ENCODE measurements around the gene IGSF10.
"Not testable (repeated sequence)": the region's sequence is repeated elsewhere in the genome, so short reads cannot be mapped to it uniquely, and the experiment has no call there.

Gene IGSF10, protein sequence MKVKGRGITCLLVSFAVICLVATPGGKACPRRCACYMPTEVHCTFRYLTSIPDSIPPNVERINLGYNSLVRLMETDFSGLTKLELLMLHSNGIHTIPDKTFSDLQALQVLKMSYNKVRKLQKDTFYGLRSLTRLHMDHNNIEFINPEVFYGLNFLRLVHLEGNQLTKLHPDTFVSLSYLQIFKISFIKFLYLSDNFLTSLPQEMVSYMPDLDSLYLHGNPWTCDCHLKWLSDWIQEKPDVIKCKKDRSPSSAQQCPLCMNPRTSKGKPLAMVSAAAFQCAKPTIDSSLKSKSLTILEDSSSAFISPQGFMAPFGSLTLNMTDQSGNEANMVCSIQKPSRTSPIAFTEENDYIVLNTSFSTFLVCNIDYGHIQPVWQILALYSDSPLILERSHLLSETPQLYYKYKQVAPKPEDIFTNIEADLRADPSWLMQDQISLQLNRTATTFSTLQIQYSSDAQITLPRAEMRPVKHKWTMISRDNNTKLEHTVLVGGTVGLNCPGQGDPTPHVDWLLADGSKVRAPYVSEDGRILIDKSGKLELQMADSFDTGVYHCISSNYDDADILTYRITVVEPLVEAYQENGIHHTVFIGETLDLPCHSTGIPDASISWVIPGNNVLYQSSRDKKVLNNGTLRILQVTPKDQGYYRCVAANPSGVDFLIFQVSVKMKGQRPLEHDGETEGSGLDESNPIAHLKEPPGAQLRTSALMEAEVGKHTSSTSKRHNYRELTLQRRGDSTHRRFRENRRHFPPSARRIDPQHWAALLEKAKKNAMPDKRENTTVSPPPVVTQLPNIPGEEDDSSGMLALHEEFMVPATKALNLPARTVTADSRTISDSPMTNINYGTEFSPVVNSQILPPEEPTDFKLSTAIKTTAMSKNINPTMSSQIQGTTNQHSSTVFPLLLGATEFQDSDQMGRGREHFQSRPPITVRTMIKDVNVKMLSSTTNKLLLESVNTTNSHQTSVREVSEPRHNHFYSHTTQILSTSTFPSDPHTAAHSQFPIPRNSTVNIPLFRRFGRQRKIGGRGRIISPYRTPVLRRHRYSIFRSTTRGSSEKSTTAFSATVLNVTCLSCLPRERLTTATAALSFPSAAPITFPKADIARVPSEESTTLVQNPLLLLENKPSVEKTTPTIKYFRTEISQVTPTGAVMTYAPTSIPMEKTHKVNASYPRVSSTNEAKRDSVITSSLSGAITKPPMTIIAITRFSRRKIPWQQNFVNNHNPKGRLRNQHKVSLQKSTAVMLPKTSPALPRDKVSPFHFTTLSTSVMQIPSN (N-terminal part only)

DNA sequence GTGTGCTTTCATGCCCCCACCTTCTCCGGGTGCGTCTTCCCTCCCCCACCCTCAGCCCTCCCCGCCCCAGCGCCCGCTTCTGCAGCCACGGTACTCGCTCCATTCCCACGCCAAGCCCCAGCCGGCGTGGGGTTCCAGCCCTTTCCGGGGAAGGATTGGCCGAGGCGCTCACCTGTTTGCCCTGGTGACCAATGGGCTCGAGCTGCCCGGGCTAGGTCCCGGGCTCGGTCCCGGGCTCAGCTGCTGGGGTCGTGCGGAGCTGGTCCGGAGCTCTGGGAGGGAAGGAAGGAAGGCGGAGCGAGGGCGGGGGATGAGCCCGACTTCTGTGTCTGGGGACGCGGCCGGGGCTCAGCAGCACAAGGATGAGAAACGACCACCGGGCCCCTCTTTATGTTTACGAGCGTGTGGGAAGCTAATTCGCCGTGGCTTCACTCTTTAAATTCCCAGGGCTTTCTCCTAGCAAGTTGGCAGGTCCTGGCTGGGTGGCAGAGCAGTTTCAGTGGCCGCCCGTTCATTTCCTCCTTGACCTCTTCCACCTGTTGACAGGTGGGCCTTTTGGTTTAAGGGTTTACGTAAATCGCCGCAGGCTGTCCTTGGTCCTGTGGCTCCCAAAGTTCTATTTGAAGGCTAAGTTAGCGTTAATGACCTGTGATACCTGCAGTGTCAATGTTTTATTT, at the start of gene IGSF10:
IGSF10 (minus strand) TSS at position 288 of the 677 bp plus-strand sequence. CDS start 2,352 bp downstream, outside the sequence.
- DNase-seq (ENCODE audit: low spot score), result peak; percentile 6

DNA sequence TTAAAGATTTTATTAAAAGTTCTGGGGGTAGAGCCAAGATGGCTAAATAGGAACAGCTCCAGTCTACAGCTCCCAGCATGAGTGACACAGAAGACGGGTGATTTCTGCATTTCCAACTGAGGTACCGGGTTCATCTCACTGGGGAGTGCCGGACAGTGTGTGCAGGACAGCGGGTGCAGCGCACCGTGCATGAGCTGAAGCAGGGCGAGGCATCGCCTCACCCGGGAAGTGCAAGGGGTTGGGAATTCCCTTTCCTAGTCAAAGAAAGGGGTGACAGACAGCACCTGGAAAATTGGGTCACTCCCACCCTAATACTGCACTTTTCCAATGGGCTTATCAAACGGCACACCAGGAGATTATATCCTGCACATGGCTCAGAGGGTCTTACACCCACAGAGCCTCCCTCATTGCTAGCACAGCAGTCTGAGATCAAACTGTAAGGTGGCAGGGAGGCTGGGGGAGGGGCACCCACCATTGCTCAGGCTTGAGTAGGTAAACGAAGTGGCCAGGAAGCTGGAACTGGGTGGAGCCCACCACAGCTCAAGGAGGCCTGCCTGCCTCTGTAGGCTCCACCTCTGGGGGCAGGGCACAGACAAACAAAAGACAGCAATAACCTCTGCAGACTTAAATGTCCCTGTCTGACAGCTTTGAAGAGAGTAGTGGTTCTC, 48.7 kb upstream of the IGSF10 start:
- not testable (repeated sequence) for DNase-seq (ENCODE audit: low spot score)

DNA sequence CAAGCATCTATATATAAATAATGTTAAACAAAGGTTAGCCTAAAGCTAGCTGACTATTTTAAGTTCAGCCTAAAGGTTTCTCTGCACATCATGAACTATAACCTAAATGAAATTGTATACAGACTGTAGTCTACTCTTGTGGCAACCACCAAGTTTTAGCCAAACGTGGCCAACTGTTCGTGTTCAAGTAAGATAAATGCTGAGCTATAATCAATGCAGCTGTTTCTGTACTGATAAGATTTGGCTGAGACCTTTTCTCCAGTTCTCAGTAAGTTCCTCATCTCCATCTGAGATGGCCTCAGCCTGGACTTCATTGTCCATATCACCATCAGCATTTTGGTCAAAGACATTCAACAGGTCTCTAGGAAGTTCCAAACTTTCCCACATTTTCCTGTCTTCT, 43.7 kb upstream of the IGSF10 start:
- no peak for DNase-seq (ENCODE audit: low spot score)

DNA sequence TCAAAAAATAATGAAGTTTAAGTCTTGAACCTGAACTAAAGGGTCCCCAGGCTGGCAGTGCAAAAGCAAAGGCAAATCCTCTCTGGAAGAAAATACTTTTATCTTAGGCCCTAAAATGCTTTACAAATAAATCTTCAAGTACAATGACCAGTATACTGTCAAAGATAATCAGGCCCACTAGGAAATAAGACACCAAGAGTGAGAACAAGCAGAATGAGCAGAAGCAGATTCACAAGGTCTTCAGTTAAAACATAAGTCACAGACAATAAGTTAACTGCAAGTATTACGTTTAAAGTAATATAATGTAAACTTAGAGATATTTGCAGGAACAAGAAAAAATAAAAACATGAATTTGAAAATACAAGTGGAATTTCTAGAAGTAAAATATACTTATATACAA, 42.2 kb upstream of the IGSF10 start:
- no peak for DNase-seq (ENCODE audit: low spot score)

DNA sequence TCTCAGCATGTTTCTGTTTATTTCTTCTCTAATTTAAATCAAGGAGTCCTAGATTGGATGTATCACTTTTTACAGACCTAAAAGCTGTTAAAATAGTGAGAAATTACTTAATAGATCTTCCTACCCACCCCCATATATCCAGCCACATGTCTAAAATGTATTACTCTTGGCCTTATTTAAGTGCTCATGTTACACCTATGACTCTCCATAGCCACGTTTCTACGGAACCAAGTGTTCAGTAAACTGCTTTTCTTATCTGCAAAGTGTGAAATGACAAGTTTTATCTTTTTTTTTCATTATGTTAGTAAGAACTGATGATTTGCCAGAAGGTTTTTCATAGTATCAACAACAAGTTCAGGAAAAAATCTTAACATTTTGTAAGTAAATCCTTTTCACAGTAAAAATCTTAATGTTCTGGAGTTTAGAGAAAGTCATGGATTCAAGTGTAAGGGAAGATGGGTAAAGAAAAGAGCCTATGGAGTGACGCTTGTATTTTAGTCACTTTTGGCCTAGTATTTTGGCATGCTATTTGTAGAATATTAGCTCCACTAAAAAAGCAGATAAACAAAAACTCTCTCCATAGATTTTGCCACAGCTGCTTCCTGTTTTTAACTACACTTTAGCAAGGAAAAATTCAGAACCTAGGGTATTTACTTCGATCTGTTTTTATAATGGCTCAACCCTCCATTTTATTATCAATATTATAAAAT, 41.2 kb upstream of the IGSF10 start:
- no peak for DNase-seq (ENCODE audit: low spot score)

DNA sequence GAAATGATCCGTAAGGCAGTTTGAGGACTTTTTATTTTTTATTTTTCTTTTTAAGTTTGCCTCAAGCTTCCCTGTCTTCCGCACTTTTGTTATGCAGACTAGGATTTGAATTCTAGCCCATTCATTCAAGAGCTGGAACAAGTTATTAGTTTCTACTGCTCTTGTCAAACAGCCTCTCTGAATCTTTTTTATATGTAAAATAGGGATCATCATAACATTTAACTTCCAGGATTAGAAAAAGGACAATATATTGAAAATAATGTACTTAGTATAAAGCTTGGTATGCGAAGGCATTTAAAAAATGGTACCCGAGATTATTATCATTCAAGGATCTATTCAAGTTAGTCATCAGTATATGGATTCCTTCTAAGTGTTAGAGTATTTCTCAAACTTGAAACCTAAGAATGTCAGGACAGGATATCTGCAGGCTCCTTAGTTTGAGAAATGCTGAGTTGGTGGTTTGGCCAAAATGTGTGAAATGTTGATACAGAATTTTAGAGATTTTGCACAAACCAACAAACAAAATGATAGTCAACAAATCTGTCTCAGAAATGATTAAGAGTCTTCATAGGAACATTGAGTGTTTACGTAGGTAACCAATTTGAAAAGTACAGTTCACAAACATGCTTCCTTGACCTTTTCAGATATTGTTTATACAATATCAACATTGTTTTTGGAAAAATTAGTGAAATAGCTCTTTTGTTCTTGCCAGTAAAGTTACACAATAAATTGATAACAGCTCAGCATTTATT, 40.5 kb upstream of the IGSF10 start:
- DNase-seq (ENCODE audit: low spot score), result no peak

DNA sequence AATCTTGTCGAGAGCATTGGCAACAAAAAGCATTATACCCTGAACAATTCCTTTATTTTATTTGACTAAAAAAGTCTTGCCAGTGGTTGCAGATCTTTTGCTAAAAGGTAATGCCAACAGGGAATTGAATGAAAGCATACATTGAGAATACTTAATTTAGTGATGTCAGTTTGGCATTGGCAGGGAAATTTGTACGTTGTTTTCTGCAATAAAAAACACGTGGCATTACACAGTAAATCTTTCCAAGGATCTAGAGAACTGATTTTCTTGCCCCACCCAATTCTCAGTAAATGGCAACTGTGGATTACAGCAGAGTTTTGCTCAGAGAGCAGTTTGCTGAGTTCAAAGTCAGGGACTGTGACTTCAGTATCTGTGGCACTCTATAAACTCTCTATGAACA, 38.3 kb upstream of the IGSF10 start:
- DNase-seq (ENCODE audit: low spot score), result no peak

DNA sequence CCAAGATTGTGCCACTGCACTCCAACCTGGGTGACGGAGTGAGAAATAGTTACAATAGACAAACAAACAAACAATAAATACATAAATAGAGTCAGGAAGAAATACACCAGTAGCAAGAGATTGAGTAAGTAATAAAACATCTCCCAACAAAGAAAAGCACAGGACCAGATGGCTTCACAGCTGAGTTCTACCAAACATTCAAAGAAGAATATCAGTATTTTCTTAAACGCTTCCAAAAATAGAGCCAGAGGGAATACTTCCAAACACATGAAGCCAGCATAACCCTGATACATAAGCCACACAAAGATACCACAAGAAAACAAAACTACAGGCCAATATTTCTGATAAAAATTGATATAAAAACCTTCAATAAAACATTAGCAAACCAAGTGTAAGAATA, 30.7 kb upstream of the IGSF10 start:
- no peak for DNase-seq (ENCODE audit: low spot score)

DNA sequence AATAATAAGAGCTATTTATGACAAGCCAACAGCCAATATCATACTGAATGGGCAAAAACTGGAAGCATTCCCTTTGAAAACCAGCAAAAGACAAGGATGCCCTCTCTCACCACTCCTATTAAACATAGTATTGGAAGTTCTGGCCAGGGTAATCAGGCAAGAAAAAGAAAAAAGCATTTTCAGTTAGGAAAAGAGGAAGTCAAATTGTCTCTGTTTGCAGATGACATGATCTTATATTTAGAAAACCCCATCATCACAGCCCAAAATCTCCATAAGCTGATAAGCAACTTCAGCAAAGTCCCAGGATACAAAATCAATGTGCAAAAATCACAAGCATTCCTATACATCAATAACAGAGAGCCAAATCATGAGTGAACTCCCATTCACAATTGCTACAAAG, 27.0 kb upstream of the IGSF10 start:
- not testable (repeated sequence) for DNase-seq (ENCODE audit: low spot score)

DNA sequence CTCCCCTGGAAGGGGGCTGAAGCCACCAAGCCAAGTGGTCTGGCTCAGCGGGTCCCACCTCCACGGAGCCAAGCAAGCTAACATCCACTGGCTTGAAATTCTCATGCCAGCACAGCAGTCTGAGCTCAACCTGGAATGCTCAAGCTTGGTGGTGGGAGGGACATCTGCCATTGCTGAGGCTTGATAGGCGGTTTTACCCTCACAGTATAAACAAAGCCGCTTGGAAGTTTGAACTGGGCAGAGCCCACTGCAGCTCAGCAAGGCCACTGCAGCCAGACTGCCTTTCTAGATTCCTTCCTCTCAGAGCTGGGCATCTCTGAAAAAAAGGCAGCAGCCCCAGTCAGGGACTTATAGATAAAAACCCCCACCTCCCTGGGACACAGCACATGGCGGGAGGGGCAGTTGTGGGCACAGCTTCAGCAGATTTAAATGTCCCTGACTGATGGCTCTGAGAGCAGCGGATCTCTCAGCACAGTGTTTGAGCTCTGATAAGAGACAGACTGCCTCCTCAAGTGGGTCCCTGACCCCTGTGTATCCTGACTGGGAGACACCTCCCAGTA, 23.2 kb upstream of the IGSF10 start:
- DNase-seq (ENCODE audit: low spot score), result no peak

DNA sequence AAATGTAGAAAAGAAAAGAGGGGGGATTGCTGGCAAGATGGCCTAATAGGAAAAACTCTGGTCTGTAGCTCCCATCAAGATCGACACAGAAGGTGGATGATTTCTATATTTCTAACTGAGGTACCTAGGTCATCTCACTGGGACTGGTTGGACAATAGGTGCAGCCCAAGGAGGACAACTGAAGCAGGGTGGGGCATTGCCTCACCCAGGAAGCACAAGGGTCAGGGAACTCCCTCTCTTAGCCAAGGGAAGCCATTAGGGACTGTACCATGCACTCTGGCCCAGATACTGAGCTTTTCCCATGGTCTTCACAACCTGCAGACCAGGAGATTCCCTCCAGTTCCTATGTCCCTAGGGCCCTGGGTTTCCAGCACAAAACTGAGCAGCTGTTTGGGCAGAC, 22.6 kb upstream of the IGSF10 start:
- no peak for DNase-seq (ENCODE audit: low spot score)

DNA sequence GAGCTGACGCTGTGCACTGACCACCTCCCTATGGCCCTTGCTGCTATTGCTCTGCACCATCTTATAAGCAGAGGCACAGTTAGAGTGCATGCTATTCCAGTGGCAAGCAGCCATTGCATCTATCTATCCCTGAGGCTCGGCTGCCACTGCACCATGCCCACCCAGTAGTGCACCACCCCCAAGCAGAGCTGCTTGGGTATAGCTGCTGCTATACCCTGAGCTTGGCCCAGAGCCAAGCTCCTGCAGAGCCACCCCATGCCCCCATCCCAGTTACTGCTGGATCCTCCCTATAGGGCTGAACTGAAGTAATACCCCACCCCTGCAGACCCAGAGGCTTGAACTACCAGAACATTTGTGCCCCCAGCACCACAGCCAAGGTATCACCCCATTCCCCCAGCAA, 19.6 kb upstream of the IGSF10 start:
- no peak for DNase-seq (ENCODE audit: low spot score)

DNA sequence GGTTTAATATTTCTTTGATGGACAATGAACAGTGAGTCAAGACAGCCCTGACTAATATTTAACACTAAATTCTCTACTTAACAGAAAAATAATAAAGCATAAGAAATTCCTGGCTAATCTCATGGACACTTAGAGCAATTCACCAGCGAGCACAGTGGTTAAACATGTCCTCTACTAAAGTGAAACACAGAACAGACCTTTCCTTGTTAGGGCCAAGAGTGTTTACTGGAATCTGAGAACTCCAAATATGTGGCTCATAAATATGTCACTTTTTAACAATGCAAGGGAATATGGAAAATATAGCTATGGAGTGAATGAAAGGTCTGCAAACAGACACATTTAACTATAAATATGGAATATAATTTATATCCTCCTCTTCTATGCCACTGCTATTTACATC, 18.6 kb upstream of the IGSF10 start:
- no peak for DNase-seq (ENCODE audit: low spot score)

DNA sequence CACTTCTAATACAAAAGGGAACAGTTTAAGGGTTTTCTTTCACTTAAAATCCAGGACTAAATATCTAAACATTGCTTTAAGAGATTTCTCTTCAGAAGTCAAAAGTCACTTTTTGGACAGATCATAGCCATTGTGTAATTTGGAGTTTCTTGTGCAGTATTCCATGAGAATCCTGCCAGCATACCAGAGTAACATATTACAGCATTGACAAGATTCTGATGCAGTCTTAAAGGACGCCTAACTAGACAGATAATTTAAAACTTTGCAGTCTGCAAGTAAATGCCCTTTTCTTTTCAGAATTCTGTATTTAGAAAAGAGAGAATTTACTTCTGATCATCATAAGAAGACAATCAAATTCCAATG, 17.5 kb upstream of the IGSF10 start:
- no peak for DNase-seq (ENCODE audit: low spot score)

DNA sequence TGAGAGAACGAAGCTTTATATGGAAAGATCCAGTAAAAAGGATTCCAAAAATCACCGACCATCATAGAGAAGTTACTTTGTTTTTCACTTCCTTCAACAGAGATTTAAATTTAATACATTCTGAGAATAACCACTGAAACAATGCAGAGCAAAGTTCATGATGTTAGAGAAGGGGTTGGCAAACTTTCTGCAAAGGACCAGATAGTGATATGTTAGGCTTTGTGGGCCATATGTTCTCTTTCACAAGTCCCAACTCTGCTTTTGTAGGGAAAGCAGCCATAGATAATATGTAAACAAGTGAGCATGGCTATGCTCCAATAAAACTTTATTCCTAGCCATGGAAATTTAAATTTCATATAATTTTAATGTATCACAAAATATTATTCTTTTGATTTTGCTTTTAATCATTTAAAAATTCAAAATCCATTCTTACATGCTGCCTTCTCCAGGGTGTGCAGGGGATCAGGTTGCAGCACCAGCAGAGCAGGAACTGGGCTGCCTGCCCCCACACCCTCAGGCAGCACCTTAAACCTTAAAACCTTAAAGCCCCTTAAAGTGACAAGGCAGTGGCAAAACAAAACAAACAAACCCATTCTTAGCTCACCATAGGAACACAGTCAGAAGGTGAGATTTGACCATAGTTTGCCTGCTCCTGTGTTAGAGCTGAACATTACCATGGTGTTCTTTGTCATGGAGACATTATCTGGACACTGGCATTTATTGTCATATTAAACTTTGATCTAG, 16.9 kb upstream of the IGSF10 start:
- DNase-seq (ENCODE audit: low spot score), result no peak

DNA sequence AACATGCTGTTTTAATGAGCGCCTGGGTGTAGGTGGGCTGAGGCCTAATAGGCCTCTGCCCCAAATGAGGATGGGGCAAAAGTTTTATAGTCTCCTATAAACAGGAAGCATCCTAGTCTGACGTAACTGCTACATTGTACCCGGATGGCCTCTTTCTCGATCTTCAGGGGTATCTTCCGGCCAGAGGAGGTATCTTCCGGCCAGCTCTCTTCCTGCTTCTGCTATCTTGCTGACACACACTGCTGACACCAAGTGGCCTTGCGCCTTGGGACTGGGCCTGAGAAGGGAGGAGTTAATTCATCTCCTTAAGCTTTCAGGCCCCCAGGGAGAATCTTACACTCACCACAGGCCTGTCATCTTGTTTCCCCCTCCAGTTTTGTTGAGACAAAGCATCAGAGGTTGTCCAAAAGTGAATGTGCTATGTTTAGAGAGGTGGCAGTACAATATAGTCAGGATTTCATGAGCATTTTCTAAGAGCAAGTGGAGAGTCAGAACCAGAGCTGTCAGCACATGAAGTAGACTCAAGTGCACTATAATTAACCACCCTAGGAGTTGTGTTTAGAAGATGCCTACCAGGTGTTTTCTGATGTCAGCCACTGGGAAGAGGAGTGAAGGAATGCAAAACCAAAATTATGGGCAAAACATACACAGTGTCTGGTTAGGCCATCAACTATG, 15.6 kb upstream of the IGSF10 start:
- no peak for DNase-seq (ENCODE audit: low spot score)

DNA sequence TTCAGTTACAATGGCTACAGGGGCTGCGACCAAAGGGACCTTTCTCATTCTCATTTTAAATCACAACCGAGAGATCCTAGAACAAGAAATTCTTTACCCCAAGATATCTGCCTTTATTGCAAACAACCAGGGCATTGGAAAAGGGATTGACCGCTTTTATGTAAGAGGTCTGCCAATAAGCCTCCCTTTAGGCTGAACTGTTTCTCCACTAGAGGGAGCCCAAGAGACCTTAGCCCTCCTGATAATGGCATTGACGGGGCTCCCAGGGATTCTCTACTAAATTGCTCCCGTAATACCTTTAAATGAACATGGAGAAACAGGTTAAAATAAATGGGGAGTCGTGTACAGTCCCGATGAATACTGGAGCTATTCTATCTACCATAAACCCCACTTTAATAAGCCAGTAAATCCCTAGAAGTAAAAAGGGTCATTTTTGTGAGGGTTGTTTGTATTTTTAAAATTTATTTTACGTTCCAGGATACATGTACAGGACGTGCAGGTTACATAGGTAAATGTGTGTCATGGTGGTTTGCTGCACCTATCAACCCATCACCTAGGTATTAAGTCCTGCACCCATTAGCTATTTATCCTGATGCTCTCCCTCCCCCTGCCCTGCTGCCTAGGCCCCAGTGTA, 7.5 kb upstream of the IGSF10 start:
- peak; percentile 53 for DNase-seq (ENCODE audit: low spot score)

DNA sequence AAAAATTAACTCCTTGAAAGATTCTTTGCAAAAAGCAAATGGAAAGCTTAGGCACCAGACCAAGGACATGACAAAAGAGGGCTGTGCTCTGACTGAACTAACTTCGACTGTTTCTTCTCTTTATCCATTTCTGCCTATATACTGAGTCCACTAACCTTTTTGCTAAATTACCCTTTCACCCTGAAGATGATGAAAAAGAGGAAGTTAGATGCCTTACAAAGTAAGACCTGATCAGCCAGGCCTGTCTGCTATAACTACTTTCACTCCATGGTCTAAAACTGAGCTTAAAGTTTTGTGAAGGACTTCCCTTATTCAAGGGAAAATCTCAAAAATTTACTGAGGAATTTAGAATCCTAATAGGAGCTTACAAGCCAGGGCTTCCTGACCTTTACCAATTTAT, 6.2 kb upstream of the IGSF10 start:
- no peak for DNase-seq (ENCODE audit: low spot score)
